HEK293 (cell line): ENCODE data around the gene GRIPAP1.

ENCODE experiments used
- EGR2 ChIP-seq: fragments of 450-650 bp; formaldehyde crosslinking; IDR thresholded peaks from 2 replicates; pipeline ENCODE4 v1.5.1; 2016; ENCODE audit warnings: low read depth, missing biosample characterization, missing genetic modification characterization
- GLI2 ChIP-seq: fragments of 450-650 bp; formaldehyde crosslinking; IDR thresholded peaks from 2 replicates; pipeline ENCODE4; 2017; ENCODE audit warnings: missing biosample characterization, missing genetic modification characterization, low read depth, borderline replicate concordance
- HIC1 ChIP-seq: fragments of 450-650 bp; formaldehyde crosslinking; IDR thresholded peaks from 2 replicates; pipeline ENCODE4 v1.5.1; 2016; ENCODE audit warnings: missing biosample characterization, missing genetic modification characterization
- KLF1 ChIP-seq: fragments of 450-650 bp; formaldehyde crosslinking; IDR thresholded peaks from 2 replicates; pipeline ENCODE4 v1.5.1; 2016; ENCODE audit warnings: missing biosample characterization, missing genetic modification characterization
- PRDM2 ChIP-seq: fragments of 450-650 bp; formaldehyde crosslinking; IDR thresholded peaks from 2 replicates; pipeline ENCODE4 v1.5.1; 2016; ENCODE audit warnings: missing biosample characterization, missing genetic modification characterization, borderline replicate concordance
- TCF7L2 ChIP-seq: IDR thresholded peaks from 2 replicates; pipeline ENCODE4 v1.6.1; 2011; ENCODE audit warnings: low read depth, mild to moderate bottlenecking, inconsistent platforms, low read length, moderate library complexity, borderline replicate concordance
- WT1 ChIP-seq: fragments of 450-650 bp; formaldehyde crosslinking; IDR thresholded peaks from 2 replicates; pipeline ENCODE4 v1.5.1; 2016; ENCODE audit warnings: missing biosample characterization, missing genetic modification characterization
- ZBTB21 ChIP-seq: fragments of 450-650 bp; formaldehyde crosslinking; IDR thresholded peaks from 2 replicates; pipeline ENCODE4 v1.5.1; 2017; ENCODE audit warnings: missing biosample characterization, missing genetic modification characterization
- ZBTB49 ChIP-seq: fragments of 450-650 bp; formaldehyde crosslinking; IDR thresholded peaks from 2 replicates; pipeline ENCODE4 v1.5.1; 2016; ENCODE audit warnings: missing biosample characterization, missing genetic modification characterization, low read depth
- ZIC2 ChIP-seq: fragments of 450-650 bp; formaldehyde crosslinking; IDR thresholded peaks from 2 replicates; pipeline ENCODE4 v1.5.1; 2016; ENCODE audit warnings: missing biosample characterization, missing genetic modification characterization
- ZNF114 ChIP-seq: fragments of 450-650 bp; formaldehyde crosslinking; IDR thresholded peaks from 2 replicates; pipeline ENCODE4 v1.5.0; 2017; ENCODE audit warnings: missing biosample characterization, missing genetic modification characterization
- ZNF121 ChIP-seq: fragments of 450-650 bp; formaldehyde crosslinking; IDR thresholded peaks from 2 replicates; pipeline ENCODE4 v1.5.1; 2016; ENCODE audit warnings: missing biosample characterization, missing genetic modification characterization
- ZNF202 ChIP-seq: fragments of 450-650 bp; formaldehyde crosslinking; IDR thresholded peaks from 2 replicates; pipeline ENCODE4 v1.5.1; 2016; ENCODE audit warnings: missing biosample characterization, missing genetic modification characterization, borderline replicate concordance
- ZNF354C ChIP-seq: fragments of 450-650 bp; formaldehyde crosslinking; IDR thresholded peaks from 2 replicates; pipeline ENCODE4 v1.5.1; 2016; ENCODE audit warnings: missing biosample characterization, missing genetic modification characterization, low read depth, borderline replicate concordance
- ZNF394 ChIP-seq: fragments of 450-650 bp; formaldehyde crosslinking; IDR thresholded peaks from 2 replicates; pipeline ENCODE4 v1.5.1; 2016; ENCODE audit warnings: missing biosample characterization, missing genetic modification characterization, mild to moderate bottlenecking, moderate library complexity, borderline replicate concordance
- ZNF580 ChIP-seq: fragments of 450-650 bp; formaldehyde crosslinking; IDR thresholded peaks from 2 replicates; pipeline ENCODE4 v1.5.1; 2016; ENCODE audit warnings: missing biosample characterization, missing genetic modification characterization
- ZNF658 ChIP-seq: fragments of 450-650 bp; formaldehyde crosslinking; IDR thresholded peaks from 2 replicates; pipeline ENCODE4; 2016; ENCODE audit warnings: missing biosample characterization, missing genetic modification characterization
- ZSCAN30 ChIP-seq: fragments of 450-650 bp; IDR thresholded peaks from 2 replicates; pipeline ENCODE4 v1.5.1; 2018; ENCODE audit warnings: missing biosample characterization, mild to moderate bottlenecking, missing genetic modification characterization, moderate library complexity
- ZXDB ChIP-seq: fragments of 450-650 bp; formaldehyde crosslinking; IDR thresholded peaks from 2 replicates; pipeline ENCODE4 v1.5.1; 2016; ENCODE audit warnings: missing biosample characterization, missing genetic modification characterization
- TF ChIP-seq, protein P1 (sequence below): fragments of 450-650 bp; formaldehyde crosslinking; conservative IDR thresholded peaks from 2 replicates; pipeline ENCODE4 v1.5.1; 2016; ENCODE audit warnings: low read depth, missing biosample characterization, missing genetic modification characterization
- TF ChIP-seq, protein P2 (sequence below): fragments of 450-650 bp; formaldehyde crosslinking; IDR thresholded peaks from 2 replicates; pipeline ENCODE4 v1.5.1; 2016; ENCODE audit warnings: missing biosample characterization, missing genetic modification characterization

Gene GRIPAP1

DNA sequence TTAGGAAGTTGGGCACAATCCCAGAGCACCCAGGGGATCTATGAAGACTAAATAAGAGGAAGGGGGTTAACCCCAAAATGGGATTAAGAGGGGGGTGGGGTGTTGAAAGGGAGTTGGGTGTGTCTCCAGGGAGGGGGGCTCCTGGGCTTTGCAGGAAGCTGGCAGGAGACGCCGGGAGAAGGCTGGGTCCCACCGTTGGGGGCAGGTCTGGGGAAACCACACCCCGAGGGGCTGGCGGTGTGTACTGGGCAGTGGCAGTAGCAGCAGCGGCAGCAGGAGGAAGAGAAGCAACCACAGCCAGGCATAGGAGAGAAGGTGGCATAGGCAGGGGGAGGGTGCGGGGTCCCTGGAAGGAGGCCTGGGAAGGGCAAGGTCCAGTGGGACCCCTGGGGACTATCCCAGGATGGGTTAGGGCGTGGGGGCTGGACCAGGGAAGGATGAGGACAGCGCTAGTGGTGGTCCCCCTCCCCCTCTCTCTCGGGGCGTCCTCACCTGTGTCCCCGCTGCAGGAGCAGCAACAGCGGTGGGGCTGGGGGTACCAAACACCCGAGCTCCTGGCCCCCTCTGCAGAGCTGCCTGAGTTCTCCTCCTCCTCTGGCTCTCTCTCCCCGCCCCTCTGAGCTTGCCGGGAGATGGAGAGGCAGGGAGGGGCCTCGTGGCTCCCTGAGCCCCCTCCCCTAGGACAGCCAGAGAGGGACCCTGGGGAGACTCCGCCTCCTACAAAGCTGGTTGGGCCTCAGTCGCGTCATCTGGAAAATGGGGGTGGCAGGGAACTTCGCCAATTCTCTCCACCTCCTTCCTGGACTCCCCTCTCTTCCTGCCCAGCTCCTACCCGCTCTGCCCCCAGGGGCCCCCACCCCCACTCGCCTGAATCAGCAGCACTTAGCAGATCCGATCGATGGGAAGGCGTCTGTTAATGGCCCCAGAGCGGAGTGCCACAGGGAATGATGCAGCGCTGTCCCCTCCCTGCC lies 30.5 kb downstream of the GRIPAP1 start, which contains the start of gene KCND1 (continued):
- TF ChIP-seq ZBTB49, result no peak
- no peak for TF ChIP-seq WT1
- TF ChIP-seq ZNF658 (tag by site-specific recombination), result no peak
- no peak for TF ChIP-seq ZNF202
- no peak for TF ChIP-seq ZNF354C
- TF ChIP-seq KLF1 (tag by site-specific recombination), result peak; percentile 52; the same call in 1 of the 2 replicates
- peak; percentile 42 for TF ChIP-seq ZIC2
- TF ChIP-seq ZNF121 (tag by site-specific recombination), result no peak
- no peak for TF ChIP-seq GLI2 (tag by site-specific recombination)
- TF ChIP-seq ZNF114 (tag by site-specific recombination), result no peak
- TF ChIP-seq TCF7L2, result no peak
- no peak for TF ChIP-seq ZSCAN30
- peak; percentile 59; the same call in 1 of the 2 replicates for TF ChIP-seq HIC1
- no peak for TF ChIP-seq ZBTB21 (tag by site-specific recombination)
- peak; percentile 62 for TF ChIP-seq EGR2 (tag by site-specific recombination)
- TF ChIP-seq, protein P1, sequence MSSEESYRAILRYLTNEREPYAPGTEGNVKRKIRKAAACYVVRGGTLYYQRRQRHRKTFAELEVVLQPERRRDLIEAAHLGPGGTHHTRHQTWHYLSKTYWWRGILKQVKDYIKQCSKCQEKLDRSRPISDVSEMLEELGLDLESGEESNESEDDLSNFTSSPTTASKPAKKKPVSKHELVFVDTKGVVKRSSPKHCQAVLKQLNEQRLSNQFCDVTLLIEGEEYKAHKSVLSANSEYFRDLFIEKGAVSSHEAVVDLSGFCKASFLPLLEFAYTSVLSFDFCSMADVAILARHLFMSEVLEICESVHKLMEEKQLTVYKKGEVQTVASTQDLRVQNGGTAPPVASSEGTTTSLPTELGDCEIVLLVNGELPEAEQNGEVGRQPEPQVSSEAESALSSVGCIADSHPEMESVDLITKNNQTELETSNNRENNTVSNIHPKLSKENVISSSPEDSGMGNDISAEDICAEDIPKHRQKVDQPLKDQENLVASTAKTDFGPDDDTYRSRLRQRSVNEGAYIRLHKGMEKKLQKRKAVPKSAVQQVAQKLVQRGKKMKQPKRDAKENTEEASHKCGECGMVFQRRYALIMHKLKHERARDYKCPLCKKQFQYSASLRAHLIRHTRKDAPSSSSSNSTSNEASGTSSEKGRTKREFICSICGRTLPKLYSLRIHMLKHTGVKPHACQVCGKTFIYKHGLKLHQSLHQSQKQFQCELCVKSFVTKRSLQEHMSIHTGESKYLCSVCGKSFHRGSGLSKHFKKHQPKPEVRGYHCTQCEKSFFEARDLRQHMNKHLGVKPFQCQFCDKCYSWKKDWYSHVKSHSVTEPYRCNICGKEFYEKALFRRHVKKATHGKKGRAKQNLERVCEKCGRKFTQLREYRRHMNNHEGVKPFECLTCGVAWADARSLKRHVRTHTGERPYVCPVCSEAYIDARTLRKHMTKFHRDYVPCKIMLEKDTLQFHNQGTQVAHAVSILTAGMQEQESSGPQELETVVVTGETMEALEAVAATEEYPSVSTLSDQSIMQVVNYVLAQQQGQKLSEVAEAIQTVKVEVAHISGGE, result no peak
- 0 out of 2 replicates have a peak, but pooled peaks have one; percentile 23 for TF ChIP-seq ZXDB
- TF ChIP-seq ZNF580, result no peak
- TF ChIP-seq, protein P2, sequence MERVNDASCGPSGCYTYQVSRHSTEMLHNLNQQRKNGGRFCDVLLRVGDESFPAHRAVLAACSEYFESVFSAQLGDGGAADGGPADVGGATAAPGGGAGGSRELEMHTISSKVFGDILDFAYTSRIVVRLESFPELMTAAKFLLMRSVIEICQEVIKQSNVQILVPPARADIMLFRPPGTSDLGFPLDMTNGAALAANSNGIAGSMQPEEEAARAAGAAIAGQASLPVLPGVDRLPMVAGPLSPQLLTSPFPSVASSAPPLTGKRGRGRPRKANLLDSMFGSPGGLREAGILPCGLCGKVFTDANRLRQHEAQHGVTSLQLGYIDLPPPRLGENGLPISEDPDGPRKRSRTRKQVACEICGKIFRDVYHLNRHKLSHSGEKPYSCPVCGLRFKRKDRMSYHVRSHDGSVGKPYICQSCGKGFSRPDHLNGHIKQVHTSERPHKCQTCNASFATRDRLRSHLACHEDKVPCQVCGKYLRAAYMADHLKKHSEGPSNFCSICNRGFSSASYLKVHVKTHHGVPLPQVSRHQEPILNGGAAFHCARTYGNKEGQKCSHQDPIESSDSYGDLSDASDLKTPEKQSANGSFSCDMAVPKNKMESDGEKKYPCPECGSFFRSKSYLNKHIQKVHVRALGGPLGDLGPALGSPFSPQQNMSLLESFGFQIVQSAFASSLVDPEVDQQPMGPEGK (tag by site-specific recombination), result peak; percentile 48; the same call in 1 of the 2 replicates
- TF ChIP-seq PRDM2 (tag by site-specific recombination), result no peak
- TF ChIP-seq ZNF394 (tag by site-specific recombination), result no peak
